AG09319 (cell line): Measurements from ENCODE around the gene FGA.
A peak's percentile ranks its signal among the peaks of the same experiment; 100 is the strongest.

ENCODE experiments used
- DNase-seq: peaks from one replicate; pipeline ENCODE4 v3.0.0-alpha.2; 2010; ENCODE audit warnings: low read depth; ENCODE audit errors: extremely low read depth
- TF ChIP-seq, protein P1 (sequence below): IDR thresholded peaks from 2 replicates; pipeline ENCODE4 v1.5.1; 2011; ENCODE audit warnings: low read depth, mild to moderate bottlenecking, inconsistent platforms, low read length, moderate library complexity

Gene FGA

DNA sequence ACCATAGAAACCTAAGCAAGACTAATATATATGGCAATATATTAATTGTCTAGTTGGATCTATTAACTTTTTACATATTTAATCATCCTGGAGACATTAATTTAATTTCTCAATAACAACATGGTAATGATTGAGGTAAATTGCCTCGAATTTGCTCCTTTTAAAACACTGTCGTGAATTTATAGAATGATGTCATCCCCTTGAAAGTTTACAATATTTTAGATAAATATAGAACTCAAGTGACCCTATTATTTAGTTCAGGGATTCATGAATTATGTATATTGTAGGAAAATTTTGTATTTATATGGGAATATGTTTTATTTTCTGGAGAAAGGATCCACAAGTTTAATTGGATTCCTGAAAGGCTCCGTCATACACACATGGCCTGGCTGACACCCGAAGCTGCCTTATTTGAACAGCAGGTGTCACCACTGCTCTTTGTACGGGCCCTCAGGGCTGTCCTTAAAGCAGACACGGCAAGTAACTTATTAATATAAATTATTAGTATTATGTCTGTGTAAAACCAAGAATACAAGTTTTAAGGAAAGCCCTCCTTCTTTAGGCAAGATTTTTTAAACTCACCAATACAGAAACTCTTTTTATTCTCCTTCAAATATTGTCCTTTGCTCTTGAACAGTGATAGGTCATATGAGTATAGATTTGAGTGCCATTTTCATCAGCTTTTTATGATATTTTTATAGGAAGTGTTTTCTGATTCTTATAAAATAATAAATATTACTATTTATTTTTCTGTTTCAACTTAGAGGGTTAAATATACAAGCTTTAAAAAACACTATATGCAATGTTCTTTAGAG lies 38.5 kb downstream of the FGA start:
- DNase-seq = peak; percentile 50
- TF ChIP-seq, protein P1, sequence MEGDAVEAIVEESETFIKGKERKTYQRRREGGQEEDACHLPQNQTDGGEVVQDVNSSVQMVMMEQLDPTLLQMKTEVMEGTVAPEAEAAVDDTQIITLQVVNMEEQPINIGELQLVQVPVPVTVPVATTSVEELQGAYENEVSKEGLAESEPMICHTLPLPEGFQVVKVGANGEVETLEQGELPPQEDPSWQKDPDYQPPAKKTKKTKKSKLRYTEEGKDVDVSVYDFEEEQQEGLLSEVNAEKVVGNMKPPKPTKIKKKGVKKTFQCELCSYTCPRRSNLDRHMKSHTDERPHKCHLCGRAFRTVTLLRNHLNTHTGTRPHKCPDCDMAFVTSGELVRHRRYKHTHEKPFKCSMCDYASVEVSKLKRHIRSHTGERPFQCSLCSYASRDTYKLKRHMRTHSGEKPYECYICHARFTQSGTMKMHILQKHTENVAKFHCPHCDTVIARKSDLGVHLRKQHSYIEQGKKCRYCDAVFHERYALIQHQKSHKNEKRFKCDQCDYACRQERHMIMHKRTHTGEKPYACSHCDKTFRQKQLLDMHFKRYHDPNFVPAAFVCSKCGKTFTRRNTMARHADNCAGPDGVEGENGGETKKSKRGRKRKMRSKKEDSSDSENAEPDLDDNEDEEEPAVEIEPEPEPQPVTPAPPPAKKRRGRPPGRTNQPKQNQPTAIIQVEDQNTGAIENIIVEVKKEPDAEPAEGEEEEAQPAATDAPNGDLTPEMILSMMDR = peak; percentile 82

- peak; percentile 83 for DNase-seq
These were observed 40.4 kb downstream of the FGA start, which contains the start of gene PLRG1 for GRCh38 chr4:154549894-154550790. PLRG1 (minus strand) TSS chr4:154550400; CDS start chr4:154550308, 92 bp downstream.

DNA sequence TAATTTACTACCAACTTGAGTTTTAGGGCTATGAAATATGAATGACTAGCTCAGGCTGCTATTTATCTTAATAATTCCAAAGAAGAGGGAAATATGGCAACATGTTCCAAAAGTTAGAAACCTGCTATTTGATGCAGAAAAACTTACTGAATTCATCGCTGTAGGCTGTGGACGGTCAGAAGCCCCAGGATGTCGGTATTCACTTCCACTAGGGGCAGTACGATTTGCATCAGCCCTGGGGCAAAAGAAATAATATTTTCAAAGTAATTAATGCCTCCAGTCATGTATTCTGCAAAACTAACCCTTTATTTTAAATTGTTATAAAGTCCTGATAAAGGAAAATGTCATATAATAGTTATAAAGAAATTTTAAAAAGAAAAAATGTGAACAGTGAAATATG lies 44.9 kb downstream of the FGA start:
- DNase-seq = no peak
- TF ChIP-seq, protein P1 = no peak

More at GRCh38 chr4:154549894-154550790, 40.4 kb downstream of the FGA start, which contains the start of gene PLRG1:
- TF ChIP-seq, protein P1 = no peak

GRCh38 chr4:154542271-154542879 lies 48.2 kb downstream of the FGA start:
- TF ChIP-seq, protein P1 = no peak
- no peak for DNase-seq
